Heart left ventricle (tissue), 16 donors: Measurements from ENCODE around the gene P4HA3. TPM values are rescaled to one million over a fixed set of nuclear protein-coding genes. Genes with fewer than 3 reads are reported as not detected.

Experiments
- ATAC-seq, 4 donors: fragments of 200-7000 bp; cut with Tn5 transposase; one replicate each; pipeline ENCODE4 v1.9.1; 2020 to 2022; ENCODE audit warnings: moderate library complexity in 4 of 4, mild to moderate bottlenecking in 3 of 4, moderate number of reproducible peaks in 1 of 4
- DNase-seq, 5 donors: peaks; one replicate each; pipeline ENCODE4 v3.0.0-alpha.2; 2020
- H3K27ac ChIP-seq, 12 donors: fragments of 200-600 bp; sonication (generic) in 4 of 12; one replicate each; pipeline versions ENCODE4 v1.5.0 to v1.8.0; 2016 to 2022; ENCODE audit warnings: mild to moderate bottlenecking in 2 of 12
- H3K27me3 ChIP-seq, 9 donors: fragments of 200-600 bp; sonication (generic) in 2 of 9; one replicate each; pipeline versions ENCODE4 v1.5.1 to v1.8.0; 2016 to 2022; ENCODE audit warnings: mild to moderate bottlenecking in 3 of 9
- H3K36me3 ChIP-seq, 9 donors: fragments of 200-600 bp; sonication (generic) in 2 of 9; one replicate each; pipeline versions ENCODE4 v1.5.0 to v1.8.0; 2018 to 2022; ENCODE audit warnings: mild to moderate bottlenecking in 2 of 9
- H3K4me1 ChIP-seq, 12 donors: fragments of 200-600 bp; sonication (generic) in 4 of 12; one replicate each; pipeline versions ENCODE4 v1.5.0 to v1.8.0; 2016 to 2022; ENCODE audit warnings: mild to moderate bottlenecking in 3 of 12
- H3K4me3 ChIP-seq, 12 donors: fragments of 200-600 bp; sonication (generic) in 4 of 12; one replicate each; pipeline versions ENCODE4 v1.5.0 to v1.8.0; 2017 to 2022; ENCODE audit warnings: mild to moderate bottlenecking in 9 of 12, moderate library complexity in 4 of 12
- H3K9me3 ChIP-seq, 12 donors: fragments of 200-600 bp; sonication (generic) in 4 of 12; one replicate each; pipeline versions ENCODE4 v1.5.0 to v1.8.0; 2016 to 2022; ENCODE audit warnings: mild to moderate bottlenecking in 1 of 12
- CTCF ChIP-seq, 12 donors: fragments of 200-600 bp; sonication (generic) in 4 of 12; IDR thresholded peaks; one replicate each; pipeline versions ENCODE4 v1.5.0 to v1.8.0; 2018 to 2022; ENCODE audit warnings: antibody characterized with exemption in 12 of 12, mild to moderate bottlenecking in 5 of 12
- POLR2A ChIP-seq, 2 donors: fragments of 450-650 bp; IDR thresholded peaks; one replicate each; pipeline ENCODE4 v1.6.1; 2017; ENCODE audit warnings: antibody characterized with exemption in 2 of 2, mild to moderate bottlenecking in 2 of 2, moderate library complexity in 2 of 2
- WGBS, 4 donors: extraction: QIAGEN DNeasy Blood & Tissue Kit in 2 of 4; methylation state at CpG; one replicate each; pipeline versions ENCODE4 v1.1.5 to v1.1.7; 2013 to 2018; 5-methylcytosine and 5-hydroxymethylcytosine counted together
- intact Hi-C, 10 donors: fragments of 100-400 bp; cut with DNase I; formaldehyde crosslinking; loops; one replicate each; pipeline versions ENCODE4 v1.11.1 to v1.14.2; 2022
- polyA plus RNA-seq, 2 donors: library from polyadenylated mRNA; stranded (reverse); fragments of 200-250 nt; gene quantifications; one replicate each; pipeline ENCODE4 v1.2.3, GENCODE V29; 2013
- total RNA-seq, 9 donors: library from RNA; depleted of rRNA in 2 of 9; stranded (reverse); fragments of >200 nt in 2 of 9; fragmentation: NEBNext Ultra II Directional in 3 of 9; extraction: Animal tissue kit (Norgen Biotek cat#: 25700) in 3 of 9; gene quantifications; one replicate each; pipeline versions ENCODE4 v1.1.0 to v1.2.4, GENCODE V29; 2016 to 2023
- donor health status: ischemic (EF 13 %, LVEDD 7.1; RV severe dilation, severe dysfunction).
- donor health status: healthy with polysubstance abuse.
- donor health status: DM: no; HTN: yes; CAD: no.
- donor health status: DM: no; HTN: no; CAD: no.
- donor health status: ischemic (EF 25% LVEDD 6.9; RV normal size, moderate dysfunction).
- donor health status: ischemic (EF 25% LVEDD 5.7; RV mildly dilated, moderate dysfunction).
- donor health status: healthy.
- donor health status: DM: yes; HTN: yes; CAD: no.
- donor health status: ischemic (EF 35%, LVEDD 5.7; RV mildly dilated, moderate dysfunction).
- donor health status: nonischemic (EF 11% LVEDD 7.7; RV severe dilation, severe dysfunction).
- donor health status: DM: yes; HTN: yes; CAD: no.
- donor health status: PGD.
- donor health status: ischemic (EF 29% LVEDD 5.4; RV normal size, mild dysfunction).
- donor health status: nonischemic (EF 23%, LVEDD 6.1; RV moderate dilation, normal function).

Gene P4HA3
- total and polyA plus RNA-seq, 11 donors, result 0.15 to 1.2 (median 0.54) TPM; not detected in 4

DNA sequence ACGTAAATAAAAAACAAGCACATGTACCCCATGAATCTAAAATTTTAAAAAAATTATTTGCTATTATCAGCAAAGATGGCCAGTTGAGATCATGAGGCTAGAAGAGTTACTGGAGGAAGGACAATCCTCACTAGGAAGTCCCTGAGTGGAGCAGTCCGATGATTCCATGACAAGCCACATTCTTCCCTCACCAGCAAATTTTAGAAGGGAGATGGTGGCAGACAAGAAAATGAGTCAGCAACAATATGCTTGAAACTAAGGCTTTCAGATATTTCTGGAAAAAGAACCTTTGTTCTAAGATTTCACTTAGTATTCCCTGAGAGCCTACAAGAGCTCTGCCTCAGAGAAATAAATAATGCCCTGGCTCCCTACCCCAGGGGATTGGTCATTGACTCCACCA, 34.9 kb downstream of the P4HA3 start:
- intact Hi-C loops, result no loop called here
- Histone ChIP-seq H3K27me3 (no peaks in the 10 kb centered on the region), H3K27ac (no peak overlapping the region), H3K4me1 (peaks cover 0 to 3% (median 0%) of the 10 kb centered on the region in 12 donors), H3K9me3 (no peaks in the 10 kb centered on the region), H3K36me3 (no peaks in the 10 kb centered on the region), H3K4me3 (no peak overlapping the region)
- ATAC-seq, result no peak
- 86 to 93% (median 90%) methylated on average over 2 of the region's 2 CpGs for WGBS, 4 donors
- TF ChIP-seq CTCF (IDR thresholded peaks at IDR 0.05) (no peak), POLR2A (IDR thresholded peaks at IDR 0.05) (no peak)
- DNase-seq, result no peak

- no peak overlapping the region for H3K27ac ChIP-seq
- WGBS, 4 donors, result 63 to 92% (median 79%) methylated on average over 4 of the region's 4 CpGs
- peaks cover 0 to 3% (median 0%) of the 10 kb centered on the region in 9 donors for H3K27me3 ChIP-seq
- no peak for TF ChIP-seq POLR2A (IDR thresholded peaks at IDR 0.05)
- TF ChIP-seq CTCF (IDR thresholded peaks at IDR 0.05), result no peak
- H3K4me1 ChIP-seq, result no peaks in the 10 kb centered on the region
- no peaks in the 10 kb centered on the region for H3K9me3 ChIP-seq
- ATAC-seq (no peak), DNase-seq (no peak)
- intact Hi-C loops, result no loop called here
- H3K36me3 ChIP-seq, result no peaks in the 10 kb centered on the region
- no peak overlapping the region for H3K4me3 ChIP-seq
These were observed 39.2 kb downstream of the P4HA3 start for GRCh38 chr11:74272276-74272675.

DNA sequence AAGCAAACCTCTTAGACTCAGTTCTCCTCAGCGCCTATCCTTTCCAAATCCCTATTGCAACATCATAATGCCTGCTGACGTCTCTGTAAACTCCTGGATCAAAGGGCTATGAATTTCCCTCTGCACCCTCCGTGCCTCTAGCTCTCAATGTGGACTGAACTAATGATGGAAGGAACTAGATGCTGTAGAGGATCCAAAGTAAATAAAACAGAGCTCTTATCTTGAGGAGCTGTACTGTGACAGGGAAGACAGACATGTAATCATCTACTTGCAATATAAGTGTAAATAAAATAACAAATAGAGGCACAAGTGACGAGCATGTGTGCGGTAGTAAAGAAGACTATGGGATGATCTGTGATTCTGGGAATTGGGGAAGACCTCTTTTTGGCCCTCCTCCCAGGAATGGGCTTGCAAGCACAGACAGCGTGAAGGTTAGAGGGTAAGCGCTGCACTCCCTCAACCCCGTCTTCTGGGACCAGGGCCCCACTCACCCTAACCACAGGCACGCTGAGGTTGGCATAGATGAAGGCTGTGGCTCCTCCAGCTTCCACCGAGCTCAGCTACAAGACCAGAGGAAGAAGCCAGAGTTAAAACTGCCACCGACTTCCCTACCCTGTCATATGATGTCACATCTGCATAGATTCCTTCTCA, 42.2 kb downstream of the P4HA3 start:
- intact Hi-C loops, result no loop called here
- H3K36me3 ChIP-seq, result no peaks in the 10 kb centered on the region
- H3K27me3 ChIP-seq, result peaks cover 0 to 3% (median 0%) of the 10 kb centered on the region in 9 donors
- WGBS, 4 donors, result 73 to 76% (median 73%) methylated on average over 11 of the region's 11 CpGs
- H3K9me3 ChIP-seq, result no peaks in the 10 kb centered on the region
- ATAC-seq (peak in 1 of 4 donors; percentile 39), DNase-seq (no peak)
- no peak overlapping the region for H3K27ac ChIP-seq
- TF ChIP-seq POLR2A (IDR thresholded peaks at IDR 0.05) (no peak), CTCF (IDR thresholded peaks at IDR 0.05) (no peak)
- no peaks in the 10 kb centered on the region for H3K4me1 ChIP-seq
- no peak overlapping the region for H3K4me3 ChIP-seq

DNA sequence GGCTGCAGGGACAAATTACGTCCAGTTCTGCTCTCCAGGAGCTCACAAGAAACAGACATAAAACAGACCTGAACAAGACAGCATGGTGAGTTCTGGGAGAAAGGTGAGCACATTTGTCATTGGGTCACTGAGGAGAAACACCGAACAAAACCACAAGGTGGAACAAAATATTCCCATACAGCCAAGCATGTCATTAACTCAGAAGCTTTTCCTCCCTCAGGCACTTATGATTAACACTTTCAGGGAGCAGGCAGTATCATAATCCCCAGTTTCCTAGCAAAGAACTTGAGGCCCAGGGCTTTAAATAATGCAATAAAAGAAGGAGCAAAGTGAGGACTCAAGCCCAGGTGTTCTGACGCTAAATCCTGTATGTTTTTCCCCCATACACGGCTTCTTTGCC, 43.0 kb downstream of the P4HA3 start:
- Histone ChIP-seq H3K4me1 (no peaks in the 10 kb centered on the region), H3K9me3 (no peaks in the 10 kb centered on the region), H3K27me3 (peaks cover 0 to 3% (median 0%) of the 10 kb centered on the region in 9 donors), H3K36me3 (no peaks in the 10 kb centered on the region), H3K4me3 (no peak overlapping the region), H3K27ac (no peak overlapping the region)
- WGBS, 4 donors, result 80 to 87% (median 85%) methylated on average over 4 of the region's 4 CpGs
- TF ChIP-seq CTCF (IDR thresholded peaks at IDR 0.05), result no peak
- TF ChIP-seq POLR2A (IDR thresholded peaks at IDR 0.05), result no peak
- no peak for ATAC-seq
- intact Hi-C loops, result no loop called here
- DNase-seq, result no peak
